ENCODE results near the gene BMP8B. TPM values are rescaled to one million over a fixed set of nuclear protein-coding genes. Genes with fewer than 3 reads are reported as not detected.

The BMP8B gene
- polyA plus RNA-seq, 2 donors, result 0.12 to 0.36 TPM

- peaks cover 0 to 4% of the 10 kb centered on the region in 2 donors for H3K4me1 ChIP-seq (ENCODE audit: control insufficient read depth in 2 of 2, insufficient read depth in 2 of 2, low read length in 1 of 2)
- WGBS, 2 donors, result 89 to 93% methylated on average over 30 of the region's 30 CpGs
- peaks cover 3 to 11% of the 10 kb centered on the region in 2 donors for H3K36me3 ChIP-seq (ENCODE audit: control insufficient read depth in 2 of 2, insufficient read depth in 2 of 2, low read length in 1 of 2)
- H3K27ac ChIP-seq (ENCODE audit: low read depth in 2 of 2, low read length in 1 of 2), result no peak overlapping the region
- no peaks in the 10 kb centered on the region for H3K27me3 ChIP-seq (ENCODE audit: control insufficient read depth in 1 of 2, insufficient read depth in 2 of 2, low read length in 2 of 2)
- H3K4me3 ChIP-seq (ENCODE audit: low read depth in 1 of 2, low read length in 2 of 2), result no peak overlapping the region
- H3K9me3 ChIP-seq (ENCODE audit: control insufficient read depth in 2 of 2, insufficient read depth in 1 of 2, low read depth in 1 of 2, low read length in 1 of 2), result no peaks in the 10 kb centered on the region
Measured at GRCh38 chr1:39762550-39763540, 25.8 kb downstream of the BMP8B start.

- WGBS, 2 donors, result 76 to 78% methylated on average over 16 of the region's 16 CpGs
Measured at GRCh38 chr1:39761557-39762260, 27.0 kb downstream of the BMP8B start.

GRCh38 chr1:39761016-39761415 is 27.6 kb downstream of the BMP8B start:
- peaks cover 4 to 16% of the 10 kb centered on the region in 2 donors for H3K36me3 ChIP-seq (ENCODE audit: control insufficient read depth in 2 of 2, insufficient read depth in 2 of 2, low read length in 1 of 2)
- peaks cover 0 to 4% of the 10 kb centered on the region in 2 donors for H3K4me1 ChIP-seq (ENCODE audit: control insufficient read depth in 2 of 2, insufficient read depth in 2 of 2, low read length in 1 of 2)

More at GRCh38 chr1:39761557-39762260, 27.0 kb downstream of the BMP8B start:
- Histone ChIP-seq H3K9me3 (ENCODE audit: control insufficient read depth in 2 of 2, insufficient read depth in 1 of 2, low read depth in 1 of 2, low read length in 1 of 2) (no peaks in the 10 kb centered on the region), H3K27me3 (ENCODE audit: control insufficient read depth in 1 of 2, insufficient read depth in 2 of 2, low read length in 2 of 2) (no peaks in the 10 kb centered on the region), H3K36me3 (ENCODE audit: control insufficient read depth in 2 of 2, insufficient read depth in 2 of 2, low read length in 1 of 2) (peaks cover 3 to 15% of the 10 kb centered on the region in 2 donors), H3K27ac (ENCODE audit: low read depth in 2 of 2, low read length in 1 of 2) (no peak overlapping the region), H3K4me1 (ENCODE audit: control insufficient read depth in 2 of 2, insufficient read depth in 2 of 2, low read length in 1 of 2) (peaks cover 0 to 4% of the 10 kb centered on the region in 2 donors), H3K4me3 (ENCODE audit: low read depth in 1 of 2, low read length in 2 of 2) (no peak overlapping the region)

GRCh38 chr1:39760074-39761008 is 28.3 kb downstream of the BMP8B start:
- Histone ChIP-seq H3K27ac (ENCODE audit: low read depth in 2 of 2, low read length in 1 of 2) (no peak overlapping the region), H3K4me1 (ENCODE audit: control insufficient read depth in 2 of 2, insufficient read depth in 2 of 2, low read length in 1 of 2) (peaks cover 0 to 4% of the 10 kb centered on the region in 2 donors), H3K9me3 (ENCODE audit: control insufficient read depth in 2 of 2, insufficient read depth in 1 of 2, low read depth in 1 of 2, low read length in 1 of 2) (no peaks in the 10 kb centered on the region), H3K4me3 (ENCODE audit: low read depth in 1 of 2, low read length in 2 of 2) (no peak overlapping the region), H3K36me3 (ENCODE audit: control insufficient read depth in 2 of 2, insufficient read depth in 2 of 2, low read length in 1 of 2) (peaks cover 9 to 23% of the 10 kb centered on the region in 2 donors), H3K27me3 (ENCODE audit: control insufficient read depth in 1 of 2, insufficient read depth in 2 of 2, low read length in 2 of 2) (no peaks in the 10 kb centered on the region)
- 93 to 95% methylated on average over 16 of the region's 16 CpGs for WGBS, 2 donors

More at GRCh38 chr1:39761016-39761415, 27.6 kb downstream of the BMP8B start:
- no peaks in the 10 kb centered on the region for H3K9me3 ChIP-seq (ENCODE audit: control insufficient read depth in 2 of 2, insufficient read depth in 1 of 2, low read depth in 1 of 2, low read length in 1 of 2)
- no peak overlapping the region for H3K4me3 ChIP-seq (ENCODE audit: low read depth in 1 of 2, low read length in 2 of 2)
- H3K27me3 ChIP-seq (ENCODE audit: control insufficient read depth in 1 of 2, insufficient read depth in 2 of 2, low read length in 2 of 2), result no peaks in the 10 kb centered on the region
- H3K27ac ChIP-seq (ENCODE audit: low read depth in 2 of 2, low read length in 1 of 2), result no peak overlapping the region
- 84 to 86% methylated on average over 8 to 9 of the region's 9 CpGs for WGBS, 2 donors

- Histone ChIP-seq H3K4me1 (ENCODE audit: control insufficient read depth in 2 of 2, insufficient read depth in 2 of 2, low read length in 1 of 2) (peaks cover 0 to 4% of the 10 kb centered on the region in 2 donors), H3K27ac (ENCODE audit: low read depth in 2 of 2, low read length in 1 of 2) (no peak overlapping the region), H3K36me3 (ENCODE audit: control insufficient read depth in 2 of 2, insufficient read depth in 2 of 2, low read length in 1 of 2) (peaks cover 9 to 26% of the 10 kb centered on the region in 2 donors)
Measured at GRCh38 chr1:39759436-39759726, 29.3 kb downstream of the BMP8B start.

GRCh38 chr1:39758556-39759435 is 29.9 kb downstream of the BMP8B start:
- Histone ChIP-seq H3K4me1 (ENCODE audit: control insufficient read depth in 2 of 2, insufficient read depth in 2 of 2, low read length in 1 of 2) (peaks cover 0 to 4% of the 10 kb centered on the region in 2 donors), H3K27me3 (ENCODE audit: control insufficient read depth in 1 of 2, insufficient read depth in 2 of 2, low read length in 2 of 2) (no peaks in the 10 kb centered on the region), H3K4me3 (ENCODE audit: low read depth in 1 of 2, low read length in 2 of 2) (no peak overlapping the region), H3K27ac (ENCODE audit: low read depth in 2 of 2, low read length in 1 of 2) (no peak overlapping the region), H3K36me3 (ENCODE audit: control insufficient read depth in 2 of 2, insufficient read depth in 2 of 2, low read length in 1 of 2) (peaks cover 9 to 26% of the 10 kb centered on the region in 2 donors), H3K9me3 (ENCODE audit: control insufficient read depth in 2 of 2, insufficient read depth in 1 of 2, low read depth in 1 of 2, low read length in 1 of 2) (no peaks in the 10 kb centered on the region)
- 90 to 92% methylated on average over 15 to 16 of the region's 16 CpGs for WGBS, 2 donors

More at GRCh38 chr1:39759436-39759726, 29.3 kb downstream of the BMP8B start:
- no peaks in the 10 kb centered on the region for H3K27me3 ChIP-seq (ENCODE audit: control insufficient read depth in 1 of 2, insufficient read depth in 2 of 2, low read length in 2 of 2)
- no peaks in the 10 kb centered on the region for H3K9me3 ChIP-seq (ENCODE audit: control insufficient read depth in 2 of 2, insufficient read depth in 1 of 2, low read depth in 1 of 2, low read length in 1 of 2)
- no peak overlapping the region for H3K4me3 ChIP-seq (ENCODE audit: low read depth in 1 of 2, low read length in 2 of 2)

- WGBS, 2 donors, result 85 to 90% methylated on average over 5 of the region's 5 CpGs
- H3K27me3 ChIP-seq (ENCODE audit: control insufficient read depth in 1 of 2, insufficient read depth in 2 of 2, low read length in 2 of 2), result no peaks in the 10 kb centered on the region
- H3K36me3 ChIP-seq (ENCODE audit: control insufficient read depth in 2 of 2, insufficient read depth in 2 of 2, low read length in 1 of 2), result peaks cover 15 to 38% of the 10 kb centered on the region in 2 donors
- H3K9me3 ChIP-seq (ENCODE audit: control insufficient read depth in 2 of 2, insufficient read depth in 1 of 2, low read depth in 1 of 2, low read length in 1 of 2), result no peaks in the 10 kb centered on the region
- no peak overlapping the region for H3K27ac ChIP-seq (ENCODE audit: low read depth in 2 of 2, low read length in 1 of 2)
- H3K4me3 ChIP-seq (ENCODE audit: low read depth in 1 of 2, low read length in 2 of 2), result no peak overlapping the region
- H3K4me1 ChIP-seq (ENCODE audit: control insufficient read depth in 2 of 2, insufficient read depth in 2 of 2, low read length in 1 of 2), result peaks cover 0 to 4% of the 10 kb centered on the region in 2 donors
Measured at GRCh38 chr1:39757501-39757900, 31.2 kb downstream of the BMP8B start.

GRCh38 chr1:39755965-39756659 is 32.6 kb downstream of the BMP8B start:
- Histone ChIP-seq H3K4me1 (ENCODE audit: control insufficient read depth in 2 of 2, insufficient read depth in 2 of 2, low read length in 1 of 2) (peaks cover 0 to 4% of the 10 kb centered on the region in 2 donors), H3K4me3 (ENCODE audit: low read depth in 1 of 2, low read length in 2 of 2) (no peak overlapping the region), H3K27ac (ENCODE audit: low read depth in 2 of 2, low read length in 1 of 2) (no peak overlapping the region), H3K36me3 (ENCODE audit: control insufficient read depth in 2 of 2, insufficient read depth in 2 of 2, low read length in 1 of 2) (peaks cover 24 to 47% of the 10 kb centered on the region in 2 donors), H3K9me3 (ENCODE audit: control insufficient read depth in 2 of 2, insufficient read depth in 1 of 2, low read depth in 1 of 2, low read length in 1 of 2) (no peaks in the 10 kb centered on the region), H3K27me3 (ENCODE audit: control insufficient read depth in 1 of 2, insufficient read depth in 2 of 2, low read length in 2 of 2) (no peaks in the 10 kb centered on the region)
- 90 to 91% methylated on average over 9 of the region's 9 CpGs for WGBS, 2 donors
